K562 (cell line): Measurements from ENCODE around the gene RPTOR. TPM values are rescaled to one million over a fixed set of nuclear protein-coding genes. Genes with fewer than 3 reads are reported as not detected.

Source experiments
- polyA plus RNA-seq, 8 experiments: library from polyadenylated mRNA; depleted of rRNA in 4 of 8; stranded (reverse) in 5 of 8; unstranded in 3 of 8; fragments of >200 nt; fragmentation: Nextera tagmentation in 2 of 8; fragmentation: Illumina TruSeq in 1 of 8; extraction: Ambion mirVana in 2 of 8; extraction: Trizol in 1 of 8; gene quantifications; 2 replicates each; pipeline versions ENCODE4 v1.2.1 to v1.2.3, GENCODE V29; 2011 to 2014; ENCODE audit warnings: inconsistent platforms in 1 of 8, missing spikeins in 1 of 8
- small RNA-seq: library from RNA; depleted of rRNA; stranded (forward); fragments of <200 nt; gene quantifications from one replicate; pipeline ENCODE3, GENCODE V24; 2014
- total RNA-seq, 7 experiments: library from RNA; depleted of rRNA in 6 of 7; stranded (reverse); fragments of >200 nt in 6 of 7; fragmentation: Illumina TruSeq in 2 of 7; extraction: Trizol in 2 of 7; gene quantifications; 2 replicates each; pipeline versions ENCODE4 v1.2.1 to v1.2.3, GENCODE V29; 2011 to 2021; ENCODE audit warnings: low replicate concordance in 1 of 7

The RPTOR gene
- total and polyA plus RNA-seq, 9 of the 15 experiments (the other 6 are each of a cell fraction or from before 2014, with no cell fraction given), result 0.24 to 54.1 (median 10.2) TPM

Small RNAs within 50 kb of the gene (small RNA-seq; reads per million reads assigned to genes)
- gene AC120024.2, result not detected
- not detected for gene AC120024.3

Other genes starting within 250 kb of the RPTOR start
- 3.1 and 5.2 TPM in 2 replicates for gene ENDOV, start 129.7 kb upstream of the RPTOR start, total RNA-seq (2014; rRNA removed)
- 2.0 and 2.3 TPM in 2 replicates for gene ENDOV, start 129.7 kb upstream of the RPTOR start, total RNA-seq (2014; rRNA removed; fragmentation: Illumina TruSeq; extraction: Trizol)
- gene ENDOV, start 129.7 kb upstream of the RPTOR start, total RNA-seq (2015; rRNA removed; fragmentation: Illumina TruSeq; extraction: Trizol), result 2.8 and 3.7 TPM in 2 replicates
- gene ENDOV, start 129.7 kb upstream of the RPTOR start, total RNA-seq (2021), result 7.1 and 7.3 TPM in 2 replicates
- 7.9 and 8.2 TPM in 2 replicates for gene ENDOV, start 129.7 kb upstream of the RPTOR start, polyA plus RNA-seq (2011; rRNA removed)
- 4.3 and 5.0 TPM in 2 replicates for gene ENDOV, start 129.7 kb upstream of the RPTOR start, polyA plus RNA-seq (2014; fragmentation: Illumina TruSeq; extraction: Trizol)
- gene ENDOV, start 129.7 kb upstream of the RPTOR start, polyA plus RNA-seq (2014; fragmentation: Nextera tagmentation; extraction: Ambion mirVana), result 1 to 10 TPM; 1.2 to 3.2 TPM
- gene ENDOV, start 129.7 kb upstream of the RPTOR start, polyA plus RNA-seq (2014; rRNA removed), result 3.8 and 5.6 TPM in 2 replicates
- gene NPTX1, start 68.2 kb upstream of the RPTOR start, total RNA-seq (2014; rRNA removed), result not detected in 2 replicates
- gene NPTX1, start 68.2 kb upstream of the RPTOR start, total RNA-seq (2014; rRNA removed; fragmentation: Illumina TruSeq; extraction: Trizol), result not detected in 2 replicates
- gene NPTX1, start 68.2 kb upstream of the RPTOR start, total RNA-seq (2015; rRNA removed; fragmentation: Illumina TruSeq; extraction: Trizol), result not detected in 2 replicates
- gene NPTX1, start 68.2 kb upstream of the RPTOR start, total RNA-seq (2021), result 0.04 TPM in 1 of 2 replicates, not detected in the other
- gene NPTX1, start 68.2 kb upstream of the RPTOR start, polyA plus RNA-seq (2011; rRNA removed), result not detected in 2 replicates
- gene NPTX1, start 68.2 kb upstream of the RPTOR start, polyA plus RNA-seq (2014; fragmentation: Illumina TruSeq; extraction: Trizol), result not detected in 2 replicates
- not detected for gene NPTX1, start 68.2 kb upstream of the RPTOR start, polyA plus RNA-seq (2014; fragmentation: Nextera tagmentation; extraction: Ambion mirVana)
- gene NPTX1, start 68.2 kb upstream of the RPTOR start, polyA plus RNA-seq (2014; rRNA removed), result not detected in 2 replicates